Panc1 (cell line): ENCODE measurements around the gene STOX2. TPM values are rescaled to one million over a fixed set of nuclear protein-coding genes. Genes with fewer than 3 reads are reported as not detected.
A peak's percentile ranks its signal among the peaks of the same experiment; 100 is the strongest.

Experiments used
- ATAC-seq: fragments of 200-7000 bp; cut with Tn5 transposase; 2 replicates; pipeline ENCODE4 v1.9.1; 2020; ENCODE audit warnings: mild to moderate bottlenecking, moderate library complexity
- BruUV-seq: library from RNA; stranded (reverse); fragments of 400-500 nt; replicated peaks from 2 replicates; lab custom pipeline; 2021; lab: Mats Ljungman, UMichigan
- CTCF ChIA-PET: fragments of 300-600 bp; sonication (Branson Sonifier 250); formaldehyde crosslinking; loops from one replicate; lab custom pipeline; 2022; ENCODE audit warnings: antibody characterized with exemption; lab: Charles Lee
- POLR2A ChIA-PET: fragments of 300-600 bp; sonication (Branson Sonifier 250); formaldehyde crosslinking; loops from one replicate; lab custom pipeline; 2022; ENCODE audit warnings: antibody characterized with exemption; lab: Charles Lee
- DNase-seq: peaks from one replicate; pipeline ENCODE4 v3.0.0-alpha.2; 2010; ENCODE audit warnings: low read depth, low spot score
- H3K27ac ChIP-seq: 2 replicates; pipeline ENCODE4 v1.5.1; 2011; ENCODE audit warnings: mild to moderate bottlenecking, low read length, inconsistent platforms
- H3K27me3 ChIP-seq: fragments of 200-500 bp; sonication (Bioruptor generic); 2 replicates; pipeline ENCODE4 v1.6.0; 2014; ENCODE audit warnings: low read length, inconsistent platforms; ENCODE audit not compliant: control insufficient read depth, insufficient read depth
- H3K36me3 ChIP-seq: fragments of 200-500 bp; sonication (Bioruptor generic); 2 replicates; pipeline ENCODE4 v1.5.1; 2014; ENCODE audit warnings: inconsistent platforms, mild to moderate bottlenecking, low read length, moderate library complexity; ENCODE audit not compliant: control insufficient read depth, insufficient read depth
- H3K4me1 ChIP-seq: 2 replicates; pipeline ENCODE4 v1.5.1; 2011; ENCODE audit warnings: inconsistent platforms, mild to moderate bottlenecking, low read length, moderate library complexity; ENCODE audit not compliant: control insufficient read depth, insufficient read depth
- H3K4me3 ChIP-seq, 2 experiments: 2 replicates each; pipeline ENCODE4 v1.5.1; 2011 to 2012; ENCODE audit warnings: low read depth in 2 of 2, low read length in 2 of 2, mild to moderate bottlenecking in 2 of 2, inconsistent platforms in 1 of 2, moderate library complexity in 1 of 2
- H3K9me3 ChIP-seq: fragments of 200-500 bp; sonication (Bioruptor generic); 2 replicates; pipeline ENCODE4 v1.5.1; 2014; ENCODE audit warnings: low read depth, mild to moderate bottlenecking, inconsistent platforms, low read length, moderate library complexity; ENCODE audit not compliant: control insufficient read depth, insufficient read depth
- CTCF ChIP-seq: fragments of 450-650 bp; IDR thresholded peaks from 2 replicates; pipeline ENCODE4 v1.5.1; 2017; ENCODE audit warnings: mild to moderate bottlenecking
- POLR2AphosphoS5 ChIP-seq: IDR thresholded peaks from 2 replicates; pipeline ENCODE4 v1.6.1; 2012; ENCODE audit warnings: mild to moderate bottlenecking, low read depth, low read length, moderate library complexity
- REST ChIP-seq, 2 experiments: IDR thresholded peaks; 2 replicates each; pipeline ENCODE4 v1.6.1; 2011 to 2012; ENCODE audit warnings: low read depth in 2 of 2, control low read depth in 1 of 2, low read length in 1 of 2, mild to moderate bottlenecking in 1 of 2, moderate library complexity in 1 of 2; ENCODE audit not compliant: insufficient read depth in 1 of 2
- SIN3A ChIP-seq: IDR thresholded peaks from 2 replicates; pipeline ENCODE4 v1.6.1; 2012; ENCODE audit warnings: low read depth, mild to moderate bottlenecking, low read length, moderate library complexity, borderline replicate concordance; ENCODE audit not compliant: insufficient read depth
- TCF7L2 ChIP-seq: IDR thresholded peaks from 2 replicates; pipeline ENCODE4 v1.6.1; 2011; ENCODE audit warnings: mild to moderate bottlenecking, low read depth, low read length, inconsistent platforms
- in situ Hi-C: cut with HindIII; loops from 2 replicates; pipeline ENCODE4 v1.10.0; 2016; ENCODE audit warnings: low sequenced_read_pairs, low pct_unique_long_range_greater_than_20kb
- intact Hi-C: fragments of 100-400 bp; cut with micrococcal nuclease; formaldehyde crosslinking; loops from one replicate; pipeline ENCODE4 v1.10.0; 2022; ENCODE audit not compliant: unreplicated experiment
- total RNA-seq: library from RNA; stranded (reverse); gene quantifications from one replicate; pipeline ENCODE4 v1.2.1, GENCODE V29; 2021; ENCODE audit not compliant: unreplicated experiment

Gene STOX2
- total RNA-seq, 1 experiment from 2014 or later, result 10.6 TPM

- intact Hi-C loops (no loop called here), in situ Hi-C loops (no loop called here)
- Histone ChIP-seq H3K4me3 (peak overlapping the region; percentile 50 to 54), H3K27ac (no peak overlapping the region; the same call in 1 of the 2 replicates), H3K36me3 (no peaks in the 10 kb centered on the region), H3K4me1 (peaks cover 4% of the 10 kb centered on the region; the same call in 1 of the 2 replicates), H3K9me3 (no peaks in the 10 kb centered on the region), H3K27me3 (no peaks in the 10 kb centered on the region)
- DNase-seq, result no peak
- POLR2A ChIA-PET, result no interaction called here
- CTCF ChIA-PET, result no interaction called here
- no peak for TF ChIP-seq CTCF
- no peak for TF ChIP-seq REST (IDR thresholded peaks at IDR 0.05; ENCODE audit: insufficient read depth in 1 of 2, low read depth in 2 of 2, low read length in 1 of 2)
- TF ChIP-seq SIN3A, result no peak
- TF ChIP-seq TCF7L2, result no peak
- TF ChIP-seq POLR2AphosphoS5, result no peak
- no TSS peak for BruUV-seq
- peak; percentile 77 for ATAC-seq
These were observed 734 bp downstream of the STOX2 start for GRCh38 chr4:183905593-183906488.

GRCh38 chr4:183906489-183906738, 1.3 kb downstream of the STOX2 start:
- POLR2A ChIA-PET, result no interaction called here
- Histone ChIP-seq H3K27me3 (no peaks in the 10 kb centered on the region), H3K27ac (no peak overlapping the region), H3K4me3 (peak overlapping the region in 1 of 2 experiments; percentile 7; a peak in 1 of 4 replicates), H3K9me3 (no peaks in the 10 kb centered on the region), H3K4me1 (peaks cover 4% of the 10 kb centered on the region; the same call in 1 of the 2 replicates), H3K36me3 (no peaks in the 10 kb centered on the region)
- CTCF ChIA-PET, result no interaction called here
- TF ChIP-seq SIN3A, result no peak
- TF ChIP-seq REST (IDR thresholded peaks at IDR 0.05; ENCODE audit: insufficient read depth in 1 of 2, low read depth in 2 of 2, low read length in 1 of 2), result no peak
- no peak for TF ChIP-seq POLR2AphosphoS5
- no peak for TF ChIP-seq TCF7L2
- TF ChIP-seq CTCF, result no peak
- ATAC-seq (no peak), DNase-seq (no peak)
- in situ Hi-C loops (no loop called here), intact Hi-C loops (no loop called here)
- BruUV-seq, result no TSS peak
